PFSK-1 (cell line): ENCODE measurements around the gene ADAMTS15.

Source experiments
- POLR2AphosphoS5 ChIP-seq: IDR thresholded peaks from 2 replicates; pipeline ENCODE4 v1.6.1; 2012; ENCODE audit warnings: low read depth, mild to moderate bottlenecking, control low read depth, low read length, moderate library complexity
- TAF1 ChIP-seq: IDR thresholded peaks from 2 replicates; pipeline ENCODE4 v1.6.1; 2012; ENCODE audit warnings: low read length, control low read depth, borderline replicate concordance; ENCODE audit not compliant: insufficient read depth

GRCh38 chr11:130480711-130481140 lies 32.3 kb downstream of the ADAMTS15 start:
- TF ChIP-seq TAF1, result no peak
- no peak for TF ChIP-seq POLR2AphosphoS5
